Endothelial cell of umbilical vein (primary cell): ENCODE results near the gene CCDC15. TPM values are rescaled to one million over a fixed set of nuclear protein-coding genes. Genes with fewer than 3 reads are reported as not detected.

ENCODE experiments used
- BruUV-seq: library from RNA; stranded (reverse); fragments of 400-500 nt; replicated peaks from 2 replicates; lab custom pipeline; 2021; lab: Mats Ljungman, UMichigan
- CTCF ChIA-PET: fragments of 300-600, 350-600 bp; sonication (Branson Sonifier 250); formaldehyde crosslinking; loops from one replicate; lab custom pipeline; 2021; ENCODE audit warnings: antibody characterized with exemption, inconsistent platforms; lab: Charles Lee
- POLR2A ChIA-PET: fragments of 300-600, 350-600 bp; sonication (Branson Sonifier 250); formaldehyde crosslinking; loops from one replicate; lab custom pipeline; 2021; ENCODE audit warnings: antibody characterized with exemption, inconsistent platforms; lab: Charles Lee
- DNase-seq: peaks from one replicate; pipeline ENCODE4 v3.0.0-alpha.2; 2011; ENCODE audit warnings: low read depth, low spot score
- FAIRE-seq: peaks from 2 replicates; lab custom pipeline; 2011; peaks lifted over from hg19 to GRCh38; lab: Jason Lieb, UNC
- H2AFZ ChIP-seq: 2 replicates; pipeline ENCODE4 v1.6.0; 2012; ENCODE audit warnings: low read depth, low read length, control low read depth, inconsistent platforms
- H3K27ac ChIP-seq: 2 replicates; pipeline ENCODE4 v1.5.1; 2011; ENCODE audit warnings: low read depth, mild to moderate bottlenecking, control low read depth, low read length, moderate library complexity; ENCODE audit not compliant: insufficient read depth
- H3K27me3 ChIP-seq, 2 experiments: 2 replicates each; pipeline versions ENCODE4 v1.6.0 to v1.6.1; 2011; ENCODE audit warnings: low read length in 2 of 2, mixed read lengths in 1 of 2; ENCODE audit not compliant: control insufficient read depth in 2 of 2, insufficient read depth in 2 of 2
- H3K36me3 ChIP-seq, 2 experiments: 2 replicates in 1 of 2; 3 replicates in 1 of 2; pipeline ENCODE4 v1.5.1; 2011; ENCODE audit warnings: low read length in 2 of 2, mild to moderate bottlenecking in 1 of 2, moderate library complexity in 1 of 2; ENCODE audit not compliant: control insufficient read depth in 2 of 2, insufficient read depth in 2 of 2; ENCODE audit errors: extremely low read depth in 1 of 2
- H3K4me1 ChIP-seq: 3 replicates; pipeline ENCODE4 v1.5.1; 2011; ENCODE audit warnings: mild to moderate bottlenecking, low read length; ENCODE audit not compliant: control insufficient read depth, insufficient read depth; ENCODE audit errors: extremely low read depth
- H3K4me2 ChIP-seq: 2 replicates; pipeline ENCODE4 v1.6.1; 2011; ENCODE audit warnings: low read length, control low read depth, mixed read lengths; ENCODE audit not compliant: insufficient read depth
- H3K4me3 ChIP-seq, 3 experiments: fragments of 200-600 bp in 1 of 3; sonication (generic), shearing (Covaris generic) in 1 of 3; replicated peaks in 1 of 3; 2 replicates each; pipeline ENCODE4 v1.5.1; 2011 to 2016; ENCODE audit warnings: control low read depth in 3 of 3, low read length in 3 of 3, mild to moderate bottlenecking in 2 of 3, inconsistent platforms in 1 of 3, low read depth in 1 of 3, moderate library complexity in 1 of 3; ENCODE audit not compliant: insufficient read depth in 1 of 3
- H3K79me2 ChIP-seq: 2 replicates; pipeline ENCODE4 v1.6.0; 2012; ENCODE audit warnings: low read length, inconsistent platforms; ENCODE audit not compliant: control insufficient read depth, insufficient read depth
- H3K9ac ChIP-seq: replicated peaks from 2 replicates; pipeline ENCODE3; 2011; ENCODE audit warnings: low read length, control low read depth; ENCODE audit not compliant: insufficient read depth; ENCODE audit errors: extremely low read depth
- H3K9me1 ChIP-seq: replicated peaks from 3 replicates; pipeline ENCODE4 v1.6.0; 2011; ENCODE audit warnings: mild to moderate bottlenecking, low read length; ENCODE audit not compliant: control insufficient read depth, insufficient read depth; ENCODE audit errors: extremely low read depth
- H3K9me3 ChIP-seq: replicated peaks from 2 replicates; pipeline ENCODE4 v1.5.1; 2012; ENCODE audit warnings: low read length, inconsistent platforms; ENCODE audit not compliant: control insufficient read depth, insufficient read depth
- H4K20me1 ChIP-seq: replicated peaks from 2 replicates; pipeline ENCODE3; 2011; ENCODE audit warnings: mild to moderate bottlenecking, low read length; ENCODE audit not compliant: control insufficient read depth, insufficient read depth; ENCODE audit errors: extremely low read depth
- EZH2 ChIP-seq: IDR thresholded peaks from 2 replicates; pipeline ENCODE4 v1.6.1; 2012; ENCODE audit warnings: borderline replicate concordance, low read depth, mild to moderate bottlenecking, moderate library complexity, low read length, inconsistent platforms; ENCODE audit not compliant: severe bottlenecking
- FOS ChIP-seq: IDR thresholded peaks from 2 replicates; pipeline ENCODE4 v1.6.1; 2011; ENCODE audit warnings: mild to moderate bottlenecking, low read length, moderate library complexity, borderline replicate concordance; ENCODE audit not compliant: insufficient read depth
- GATA2 ChIP-seq: IDR thresholded peaks from 2 replicates; pipeline ENCODE4 v1.7.0; 2011; ENCODE audit warnings: low read depth, mild to moderate bottlenecking, moderate library complexity, mixed read lengths, low read length; ENCODE audit not compliant: insufficient read length, insufficient read depth
- JUN ChIP-seq: IDR thresholded peaks from 2 replicates; pipeline ENCODE4 v1.6.1; 2011; ENCODE audit warnings: borderline replicate concordance, low read depth; ENCODE audit not compliant: insufficient read length, insufficient read depth
- MYC ChIP-seq: IDR thresholded peaks from one replicate; pipeline ENCODE4 v1.6.1; 2011; ENCODE audit warnings: mild to moderate bottlenecking, low read depth, low read length
- POLR2A ChIP-seq: IDR thresholded peaks from 2 replicates; pipeline ENCODE4 v1.6.1; 2012; ENCODE audit warnings: low read depth, mild to moderate bottlenecking, control low read depth, low read length
- POLR2AphosphoS5 ChIP-seq: IDR thresholded peaks from 2 replicates; pipeline ENCODE4 v1.6.1; 2012; ENCODE audit warnings: low read depth, mild to moderate bottlenecking, control low read depth, low read length, moderate library complexity; ENCODE audit not compliant: insufficient read depth
- dilution Hi-C: fragments of 300-500 bp; cut with MboI; formaldehyde crosslinking; loops from one replicate; pipeline ENCODE4 v1.15.0; 2019; ENCODE audit warnings: low sequenced_read_pairs; ENCODE audit not compliant: extremely low pct_ligation_motif_present
- intact Hi-C: fragments of 100-400 bp; cut with micrococcal nuclease; formaldehyde crosslinking; loops from one replicate; pipeline ENCODE4 v1.10.0; 2022
- polyA plus RNA-seq, 4 experiments: library from polyadenylated mRNA; depleted of rRNA in 3 of 4; stranded (reverse) in 3 of 4; unstranded in 1 of 4; fragments of >200 nt; gene quantifications; 2 replicates each; pipeline versions ENCODE4 v1.2.1 to v1.2.3, GENCODE V29; 2011 to 2012; ENCODE audit warnings: missing spikeins in 1 of 4
- total RNA-seq: library from RNA; stranded (reverse); gene quantifications from 2 replicates; pipeline ENCODE4 v1.2.3, GENCODE V29; 2021
- TF ChIP-seq, protein P1 (sequence below), 2 donors: IDR thresholded peaks; 1 replicate in 1 of 2; 2 replicates in 1 of 2; pipeline ENCODE4 v1.5.1; 2011; ENCODE audit warnings: low read length in 2 of 2, mild to moderate bottlenecking in 2 of 2, moderate library complexity in 2 of 2, control low read depth in 1 of 2, inconsistent platforms in 1 of 2, low read depth in 1 of 2; ENCODE audit not compliant: insufficient read depth in 1 of 2; ENCODE audit errors: extremely low read depth in 1 of 2
- TF ChIP-seq, protein P2 (sequence below): IDR thresholded peaks from 2 replicates; pipeline ENCODE4 v1.6.1; 2011; ENCODE audit not compliant: insufficient read depth, insufficient read length

CCDC15 gene
- total and polyA plus RNA-seq, 2 donors (not counting 3 experiments of a cell fraction or from before 2014, with no cell fraction given) = 0.75 to 3.8 TPM

- Histone ChIP-seq H3K4me1 (peaks cover 8% of the 10 kb centered on the region), H3K27ac (no peak overlapping the region), H3K4me2 (no peak overlapping the region), H2AFZ (no peak overlapping the region), H3K9ac (no peak overlapping the region), H3K79me2 (no peaks in the 10 kb centered on the region), H3K9me3 (no peaks in the 10 kb centered on the region), H3K4me3 (no peak overlapping the region), H3K27me3 (no peaks in the 10 kb centered on the region), H3K9me1 (no peaks in the 10 kb centered on the region), H3K36me3 (no peaks in the 10 kb centered on the region), H4K20me1 (no peaks in the 10 kb centered on the region)
- intact Hi-C loops (no loop called here), dilution Hi-C loops (no loop called here)
- no TSS peak for BruUV-seq
- TF ChIP-seq FOS (no peak), GATA2 (no peak), EZH2 (no peak), JUN (no peak), MYC (no peak), POLR2A (no peak), POLR2AphosphoS5 (no peak)
- TF ChIP-seq, protein P1, sequence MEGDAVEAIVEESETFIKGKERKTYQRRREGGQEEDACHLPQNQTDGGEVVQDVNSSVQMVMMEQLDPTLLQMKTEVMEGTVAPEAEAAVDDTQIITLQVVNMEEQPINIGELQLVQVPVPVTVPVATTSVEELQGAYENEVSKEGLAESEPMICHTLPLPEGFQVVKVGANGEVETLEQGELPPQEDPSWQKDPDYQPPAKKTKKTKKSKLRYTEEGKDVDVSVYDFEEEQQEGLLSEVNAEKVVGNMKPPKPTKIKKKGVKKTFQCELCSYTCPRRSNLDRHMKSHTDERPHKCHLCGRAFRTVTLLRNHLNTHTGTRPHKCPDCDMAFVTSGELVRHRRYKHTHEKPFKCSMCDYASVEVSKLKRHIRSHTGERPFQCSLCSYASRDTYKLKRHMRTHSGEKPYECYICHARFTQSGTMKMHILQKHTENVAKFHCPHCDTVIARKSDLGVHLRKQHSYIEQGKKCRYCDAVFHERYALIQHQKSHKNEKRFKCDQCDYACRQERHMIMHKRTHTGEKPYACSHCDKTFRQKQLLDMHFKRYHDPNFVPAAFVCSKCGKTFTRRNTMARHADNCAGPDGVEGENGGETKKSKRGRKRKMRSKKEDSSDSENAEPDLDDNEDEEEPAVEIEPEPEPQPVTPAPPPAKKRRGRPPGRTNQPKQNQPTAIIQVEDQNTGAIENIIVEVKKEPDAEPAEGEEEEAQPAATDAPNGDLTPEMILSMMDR (IDR thresholded peaks at IDR 0.05; ENCODE audit: extremely low read depth in 1 of 2, insufficient read depth in 1 of 2, low read depth in 1 of 2, low read length in 2 of 2) = no peak
- TF ChIP-seq, protein P2, sequence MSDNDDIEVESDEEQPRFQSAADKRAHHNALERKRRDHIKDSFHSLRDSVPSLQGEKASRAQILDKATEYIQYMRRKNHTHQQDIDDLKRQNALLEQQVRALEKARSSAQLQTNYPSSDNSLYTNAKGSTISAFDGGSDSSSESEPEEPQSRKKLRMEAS = no peak
- CTCF ChIA-PET = interaction anchor here (1.0 kb wide), 1 partner anchor 16 kb away, joined by 3 read pairs; no protein-coding TSS in a partner anchor
- no peak for DNase-seq
- FAIRE-seq = no peak
- POLR2A ChIA-PET = no interaction called here
Observed at GRCh38 chr11:125073616-125074483, 119.8 kb downstream of the CCDC15 start.
